ENCODE results near the gene HYAL2.
"Not testable (repeated sequence)": the region's sequence is repeated elsewhere in the genome, so short reads cannot be mapped to it uniquely, and the experiment has no call there.

HYAL2 gene

GRCh38 chr3:50272911-50273688 lies 49.4 kb downstream of the HYAL2 start:
- TF ChIP-seq CTCF (IDR thresholded peaks at IDR 0.05; ENCODE audit: borderline replicate concordance, insufficient read depth, low read depth, low read length): peak; percentile 97
- no peak overlapping the region for H3K4me3 ChIP-seq (ENCODE audit: low read depth, low read length)

- not testable (repeated sequence) for H3K4me3 ChIP-seq (ENCODE audit: low read depth, low read length)
These were observed 50.0 kb downstream of the HYAL2 start for GRCh38 chr3:50272538-50272910.

GRCh38 chr3:50271314-50271936 lies 51.1 kb downstream of the HYAL2 start:
- no peak for TF ChIP-seq CTCF (IDR thresholded peaks at IDR 0.05; ENCODE audit: borderline replicate concordance, insufficient read depth, low read depth, low read length)
- no peak overlapping the region for H3K4me3 ChIP-seq (ENCODE audit: low read depth, low read length)

- no peak for TF ChIP-seq CTCF (IDR thresholded peaks at IDR 0.05; ENCODE audit: borderline replicate concordance, insufficient read depth, low read depth, low read length)
- H3K4me3 ChIP-seq (ENCODE audit: low read depth, low read length): no peak overlapping the region
These were observed 51.9 kb downstream of the HYAL2 start for GRCh38 chr3:50270422-50271224.

- H3K4me3 ChIP-seq (ENCODE audit: low read depth, low read length): no peak overlapping the region
- no peak for TF ChIP-seq CTCF (IDR thresholded peaks at IDR 0.05; ENCODE audit: borderline replicate concordance, insufficient read depth, low read depth, low read length)
These were observed 52.5 kb downstream of the HYAL2 start for GRCh38 chr3:50269977-50270413.

GRCh38 chr3:50269460-50269859 lies 53.1 kb downstream of the HYAL2 start:
- TF ChIP-seq CTCF (IDR thresholded peaks at IDR 0.05; ENCODE audit: borderline replicate concordance, insufficient read depth, low read depth, low read length): no peak
- H3K4me3 ChIP-seq (ENCODE audit: low read depth, low read length): no peak overlapping the region

GRCh38 chr3:50268703-50269451 lies 53.7 kb downstream of the HYAL2 start, which contains the start of gene SEMA3B:
Gene SEMA3B, plus strand, starts transcription at chr3:50269147. Its CDS starts 94 bp downstream, at chr3:50269241.
- no peak within 1 kb of the TSS for H3K4me3 ChIP-seq (ENCODE audit: low read depth, low read length)
- no peak for TF ChIP-seq CTCF (IDR thresholded peaks at IDR 0.05; ENCODE audit: borderline replicate concordance, insufficient read depth, low read depth, low read length)

Measured in GM12875 (cell line).